HG02642 (cell line): ENCODE results near the gene TLCD3A.
A peak's percentile ranks its signal among the peaks of the same experiment; 100 is the strongest.

Source experiments
- ATAC-seq: cut with Tn5 transposase; IDR thresholded peaks from one replicate; pipeline ENCODE4 v1.9.1; 2021; ENCODE audit warnings: mild to moderate bottlenecking; ENCODE audit not compliant: unreplicated experiment, poor library complexity

TLCD3A gene

GRCh38 chr17:705011-705410, 27.4 kb upstream of the TLCD3A start:
- no peak for ATAC-seq

- no peak for ATAC-seq
These were observed 26.5 kb upstream of the TLCD3A start for GRCh38 chr17:705863-706262.

- no peak for ATAC-seq
These were observed 24.3 kb upstream of the TLCD3A start for GRCh38 chr17:708132-708531.

GRCh38 chr17:718075-718474, 14.3 kb upstream of the TLCD3A start:
- no peak for ATAC-seq

GRCh38 chr17:720706-721539, 11.5 kb upstream of the TLCD3A start:
- ATAC-seq, result no peak

- ATAC-seq, result no peak
These were observed 10.9 kb upstream of the TLCD3A start for GRCh38 chr17:721540-721937.

GRCh38 chr17:725084-725483, 7.3 kb upstream of the TLCD3A start:
- ATAC-seq, result no peak

- no peak for ATAC-seq
These were observed 6.7 kb upstream of the TLCD3A start for GRCh38 chr17:725746-726145.

- ATAC-seq, result no peak
These were observed 6.0 kb upstream of the TLCD3A start for GRCh38 chr17:726271-726919.

- ATAC-seq, result no peak
These were observed 3.5 kb upstream of the TLCD3A start for GRCh38 chr17:728911-729310.

GRCh38 chr17:731644-732066, 741 bp upstream of the TLCD3A start:
- peak; percentile 11 for ATAC-seq

GRCh38 chr17:732902-733720, 715 bp downstream of the TLCD3A start:
- ATAC-seq, result peak; percentile 45

GRCh38 chr17:733743-734142, 1.3 kb downstream of the TLCD3A start:
- no peak for ATAC-seq

- no peak for ATAC-seq
These were observed 5.2 kb downstream of the TLCD3A start for GRCh38 chr17:737561-738113.

GRCh38 chr17:740240-741017, 8.0 kb downstream of the TLCD3A start:
- peak; percentile 76 for ATAC-seq

- no peak for ATAC-seq
These were observed 9.9 kb downstream of the TLCD3A start for GRCh38 chr17:742147-742793.

- no peak for ATAC-seq
These were observed 10.7 kb downstream of the TLCD3A start for GRCh38 chr17:743139-743538.

GRCh38 chr17:744937-745336, 12.5 kb downstream of the TLCD3A start:
- no peak for ATAC-seq

GRCh38 chr17:745406-745805, 13.0 kb downstream of the TLCD3A start:
- ATAC-seq, result no peak
